Fibroblast of villous mesenchyme (primary cell): Measurements from ENCODE around the gene KHDC3L. TPM values are rescaled to one million over a fixed set of nuclear protein-coding genes. Genes with fewer than 3 reads are reported as not detected.

Source experiments
- DNase-seq: peaks from one replicate; pipeline ENCODE4 v3.0.0-alpha.2; 2010; ENCODE audit warnings: low read depth
- H3K4me3 ChIP-seq: 2 replicates; pipeline ENCODE4 v1.5.1; 2011; ENCODE audit warnings: low read depth, mild to moderate bottlenecking, low read length
- CTCF ChIP-seq: IDR thresholded peaks from 2 replicates; pipeline ENCODE4 v1.5.1; 2012; ENCODE audit warnings: low read depth, mild to moderate bottlenecking, low read length; ENCODE audit not compliant: insufficient read depth
- total RNA-seq: library from RNA; depleted of rRNA; stranded (reverse); fragments of >200 nt; gene quantifications from 2 replicates; pipeline ENCODE4 v1.2.3, GENCODE V29; 2012

Gene KHDC3L
- total RNA-seq, 1 donor: not detected

- no peak overlapping the region for H3K4me3 ChIP-seq
- no peak for TF ChIP-seq CTCF
- no peak for DNase-seq
These were observed 23.1 kb upstream of the KHDC3L start for GRCh38 chr6:73339340-73339739.

- DNase-seq: no peak
- no peak overlapping the region for H3K4me3 ChIP-seq
- no peak for TF ChIP-seq CTCF
These were observed 22.4 kb upstream of the KHDC3L start for GRCh38 chr6:73340048-73340447.

GRCh38 chr6:73341335-73341734, 21.1 kb upstream of the KHDC3L start:
- H3K4me3 ChIP-seq: no peak overlapping the region
- no peak for DNase-seq
- no peak for TF ChIP-seq CTCF

GRCh38 chr6:73342174-73342573, 20.3 kb upstream of the KHDC3L start:
- no peak for TF ChIP-seq CTCF
- H3K4me3 ChIP-seq: no peak overlapping the region
- DNase-seq: no peak

- no peak overlapping the region for H3K4me3 ChIP-seq
- no peak for DNase-seq
- no peak for TF ChIP-seq CTCF
These were observed 19.3 kb upstream of the KHDC3L start for GRCh38 chr6:73343164-73343563.

- no peak for TF ChIP-seq CTCF
- H3K4me3 ChIP-seq: no peak overlapping the region
- DNase-seq: no peak
These were observed 13.8 kb upstream of the KHDC3L start for GRCh38 chr6:73348550-73349204.

GRCh38 chr6:73349311-73349710, 13.1 kb upstream of the KHDC3L start:
- TF ChIP-seq CTCF: no peak
- no peak for DNase-seq
- H3K4me3 ChIP-seq: no peak overlapping the region
